ENCODE data around the gene RAP2A.

RAP2A gene

DNA sequence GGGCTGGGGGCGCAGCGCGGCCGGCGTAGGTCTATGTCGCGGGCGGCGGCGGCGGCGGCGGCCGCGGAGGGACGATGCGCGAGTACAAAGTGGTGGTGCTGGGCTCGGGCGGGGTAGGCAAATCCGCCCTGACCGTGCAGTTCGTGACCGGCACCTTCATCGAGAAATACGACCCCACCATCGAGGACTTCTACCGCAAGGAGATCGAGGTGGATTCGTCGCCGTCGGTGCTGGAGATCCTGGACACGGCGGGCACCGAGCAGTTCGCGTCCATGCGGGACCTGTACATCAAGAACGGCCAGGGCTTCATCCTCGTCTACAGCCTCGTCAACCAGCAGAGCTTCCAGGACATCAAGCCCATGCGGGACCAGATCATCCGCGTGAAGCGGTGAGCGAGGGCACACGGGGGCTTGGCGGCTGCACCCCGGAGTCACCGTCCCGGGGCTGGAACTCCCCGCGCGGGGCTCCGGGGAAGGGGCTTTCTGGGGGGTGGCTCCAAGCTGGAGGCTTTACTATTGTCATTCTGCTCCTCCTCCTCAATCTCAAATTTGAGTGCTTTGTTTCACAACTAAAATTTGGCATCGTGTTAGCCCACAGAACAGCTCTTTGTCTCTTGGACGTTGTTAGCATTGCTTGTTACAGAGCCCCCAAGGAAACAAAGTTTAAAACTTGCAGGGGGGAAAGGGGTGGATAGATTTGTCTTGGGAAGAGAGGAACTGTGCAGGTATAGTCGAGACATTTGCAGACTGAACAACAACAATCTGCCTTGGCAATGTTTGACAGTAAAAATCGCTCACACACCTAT lies 630 bp downstream of the RAP2A start:
- Histone ChIP-seq H3K27ac (ENCODE audit: low read depth, low read length) (no peak overlapping the region; the same call in 1 of the 2 replicates), H3K4me3 (ENCODE audit: low read depth, low read length) (peak overlapping the region; percentile 99), H3K9ac (ENCODE audit: low read length) (peak overlapping the region; percentile 91), H3K9me3 (ENCODE audit: control insufficient read depth, insufficient read depth, low read depth, low read length) (no peaks in the 10 kb centered on the region), H3K27me3 (ENCODE audit: control insufficient read depth, insufficient read depth, low read length) (no peaks in the 10 kb centered on the region), H3K4me1 (ENCODE audit: control insufficient read depth, insufficient read depth, low read length) (peaks cover 9% of the 10 kb centered on the region; the same call in 1 of the 2 replicates), H3K36me3 (ENCODE audit: control insufficient read depth, insufficient read depth, low read length) (peaks cover 20% of the 10 kb centered on the region)

DNA sequence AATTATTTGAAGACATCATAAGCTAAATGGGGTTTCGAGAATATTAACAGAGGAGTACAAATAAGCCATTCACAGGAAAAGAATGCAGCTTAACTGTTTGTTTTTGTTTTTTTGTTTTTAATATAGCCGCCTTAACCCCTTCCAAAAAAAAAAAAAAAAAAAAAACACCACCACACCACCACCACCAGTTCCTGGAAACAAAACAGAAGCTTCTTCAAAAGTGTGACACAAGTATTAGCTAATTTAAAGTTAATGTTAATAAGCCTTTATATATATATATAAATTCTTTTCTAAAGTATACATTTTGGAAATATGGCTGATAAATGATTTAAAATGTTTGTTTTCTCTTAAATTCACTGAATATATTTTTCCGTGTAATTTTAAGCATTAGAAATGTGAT lies 1.4 kb downstream of the RAP2A start:
- peaks cover 20% of the 10 kb centered on the region for H3K36me3 ChIP-seq (ENCODE audit: control insufficient read depth, insufficient read depth, low read length)

GRCh38 chr13:97435794-97436193 lies 1.8 kb downstream of the RAP2A start:
- Histone ChIP-seq H3K4me3 (ENCODE audit: low read depth, low read length) (peak overlapping the region; percentile 99), H3K9ac (ENCODE audit: low read length) (peak overlapping the region; percentile 1), H3K36me3 (ENCODE audit: control insufficient read depth, insufficient read depth, low read length) (peaks cover 24% of the 10 kb centered on the region), H3K9me3 (ENCODE audit: control insufficient read depth, insufficient read depth, low read depth, low read length) (no peaks in the 10 kb centered on the region), H3K27ac (ENCODE audit: low read depth, low read length) (no peak overlapping the region), H3K27me3 (ENCODE audit: control insufficient read depth, insufficient read depth, low read length) (no peaks in the 10 kb centered on the region), H3K4me1 (ENCODE audit: control insufficient read depth, insufficient read depth, low read length) (peaks cover 9% of the 10 kb centered on the region; the same call in 1 of the 2 replicates)

More for the DNA sequence above, 1.4 kb downstream of the RAP2A start:
- Histone ChIP-seq H3K9ac (ENCODE audit: low read length) (peak overlapping the region; percentile 91), H3K27ac (ENCODE audit: low read depth, low read length) (no peak overlapping the region), H3K4me1 (ENCODE audit: control insufficient read depth, insufficient read depth, low read length) (peaks cover 9% of the 10 kb centered on the region; the same call in 1 of the 2 replicates), H3K9me3 (ENCODE audit: control insufficient read depth, insufficient read depth, low read depth, low read length) (no peaks in the 10 kb centered on the region), H3K4me3 (ENCODE audit: low read depth, low read length) (peak overlapping the region; percentile 99), H3K27me3 (ENCODE audit: control insufficient read depth, insufficient read depth, low read length) (no peaks in the 10 kb centered on the region)

DNA sequence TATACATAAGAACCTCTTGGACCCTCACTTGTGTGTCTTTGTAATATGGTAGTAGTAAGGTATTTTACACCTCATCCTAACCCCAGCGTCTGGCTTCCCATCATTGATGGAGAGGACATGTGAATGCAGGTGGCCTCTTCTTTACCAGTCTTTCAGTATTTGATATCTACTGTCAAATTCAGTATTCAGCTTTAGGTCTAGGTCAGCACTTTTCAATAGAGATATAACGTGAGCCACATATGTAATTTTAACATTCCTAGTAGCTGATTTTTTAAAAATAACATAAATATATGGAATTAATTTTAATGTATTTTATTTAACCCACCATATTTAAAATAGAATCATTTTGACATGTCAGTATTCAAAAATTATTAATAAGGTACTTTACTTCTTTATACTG lies 2.9 kb downstream of the RAP2A start:
- H3K4me1 ChIP-seq (ENCODE audit: control insufficient read depth, insufficient read depth, low read length): peaks cover 9% of the 10 kb centered on the region; the same call in 1 of the 2 replicates
- no peaks in the 10 kb centered on the region for H3K27me3 ChIP-seq (ENCODE audit: control insufficient read depth, insufficient read depth, low read length)
- H3K9me3 ChIP-seq (ENCODE audit: control insufficient read depth, insufficient read depth, low read depth, low read length): no peaks in the 10 kb centered on the region
- H3K9ac ChIP-seq (ENCODE audit: low read length): no peak overlapping the region
- peaks cover 24% of the 10 kb centered on the region for H3K36me3 ChIP-seq (ENCODE audit: control insufficient read depth, insufficient read depth, low read length)
- H3K27ac ChIP-seq (ENCODE audit: low read depth, low read length): no peak overlapping the region
- peak overlapping the region; percentile 99; the same call in 1 of the 2 replicates for H3K4me3 ChIP-seq (ENCODE audit: low read depth, low read length)

- no peak overlapping the region for H3K27ac ChIP-seq (ENCODE audit: low read depth, low read length)
- H3K9me3 ChIP-seq (ENCODE audit: control insufficient read depth, insufficient read depth, low read depth, low read length): no peaks in the 10 kb centered on the region
- H3K36me3 ChIP-seq (ENCODE audit: control insufficient read depth, insufficient read depth, low read length): peaks cover 26% of the 10 kb centered on the region
- no peaks in the 10 kb centered on the region for H3K27me3 ChIP-seq (ENCODE audit: control insufficient read depth, insufficient read depth, low read length)
- H3K4me1 ChIP-seq (ENCODE audit: control insufficient read depth, insufficient read depth, low read length): peaks cover 9% of the 10 kb centered on the region; the same call in 1 of the 2 replicates
- H3K4me3 ChIP-seq (ENCODE audit: low read depth, low read length): no peak overlapping the region
- H3K9ac ChIP-seq (ENCODE audit: low read length): no peak overlapping the region
Measured at GRCh38 chr13:97437729-97438128, 3.8 kb downstream of the RAP2A start.

DNA sequence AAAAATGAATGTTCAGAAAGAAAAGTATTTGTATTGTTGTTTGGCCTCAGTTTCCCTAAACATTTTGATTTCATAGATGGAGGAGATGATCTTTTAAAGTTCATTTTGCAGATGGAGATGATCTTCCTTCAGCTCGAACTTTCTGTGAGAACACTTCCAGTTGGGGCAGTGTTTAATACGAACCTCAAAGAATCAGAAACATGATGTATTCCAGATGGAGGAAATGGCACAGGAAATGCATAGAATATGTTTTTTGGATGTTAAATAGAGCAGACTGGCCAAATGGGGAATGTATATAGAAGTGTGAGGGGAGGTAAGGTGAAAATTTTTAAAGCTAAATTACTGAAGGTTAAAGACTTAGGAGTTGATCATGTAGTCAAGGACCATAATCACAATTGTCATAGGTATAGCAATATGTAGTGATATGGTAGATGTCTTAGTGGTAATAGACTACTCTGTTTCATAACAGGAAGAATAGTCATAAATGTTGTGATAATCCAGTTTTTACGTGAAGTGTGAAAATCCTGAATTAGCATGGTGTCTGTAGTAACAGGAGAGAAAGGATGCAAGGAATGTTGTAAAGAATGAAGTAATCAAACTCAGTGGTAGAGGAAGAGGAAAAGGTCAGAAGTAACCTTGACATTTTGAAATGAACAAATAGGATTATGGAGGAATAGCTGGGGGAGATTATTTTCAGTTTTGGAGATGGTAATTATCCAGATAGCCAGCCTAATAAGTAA lies 5.1 kb downstream of the RAP2A start:
- H3K4me3 ChIP-seq (ENCODE audit: low read depth, low read length): no peak overlapping the region
- H3K27ac ChIP-seq (ENCODE audit: low read depth, low read length): no peak overlapping the region
- H3K4me1 ChIP-seq (ENCODE audit: control insufficient read depth, insufficient read depth, low read length): peaks cover 9% of the 10 kb centered on the region; the same call in 1 of the 2 replicates
- peaks cover 33% of the 10 kb centered on the region for H3K36me3 ChIP-seq (ENCODE audit: control insufficient read depth, insufficient read depth, low read length)
- no peak overlapping the region for H3K9ac ChIP-seq (ENCODE audit: low read length)
- H3K27me3 ChIP-seq (ENCODE audit: control insufficient read depth, insufficient read depth, low read length): no peaks in the 10 kb centered on the region
- no peaks in the 10 kb centered on the region for H3K9me3 ChIP-seq (ENCODE audit: control insufficient read depth, insufficient read depth, low read depth, low read length)

DNA sequence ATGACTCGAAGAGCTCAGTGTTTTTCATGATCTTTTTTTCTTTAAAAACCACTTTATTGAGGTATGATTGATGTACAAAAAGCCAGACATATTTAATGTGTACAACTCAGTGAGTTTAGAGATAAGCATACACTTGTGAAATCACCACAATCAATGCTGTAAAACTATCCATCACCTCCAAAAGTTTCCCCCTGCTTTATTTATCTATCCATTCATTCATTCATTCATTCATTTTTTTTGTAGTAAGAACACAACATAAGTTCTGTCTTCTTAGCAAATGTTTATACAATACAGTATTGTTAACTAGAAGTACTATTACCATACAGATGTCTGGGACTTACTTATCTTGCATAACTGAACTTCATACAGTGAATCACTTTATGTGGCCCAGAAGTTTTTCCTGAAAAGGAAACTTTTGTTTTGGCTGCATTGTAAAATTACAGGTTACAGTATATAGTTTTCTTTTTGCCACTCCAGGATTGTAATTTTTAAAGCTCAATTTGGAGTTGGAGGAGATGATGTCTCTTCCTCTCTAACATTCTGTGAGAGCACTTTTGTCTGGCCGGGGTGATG lies 6.7 kb downstream of the RAP2A start:
- Histone ChIP-seq H3K36me3 (ENCODE audit: control insufficient read depth, insufficient read depth, low read length) (peaks cover 33% of the 10 kb centered on the region), H3K4me3 (ENCODE audit: low read depth, low read length) (no peak overlapping the region), H3K27me3 (ENCODE audit: control insufficient read depth, insufficient read depth, low read length) (no peaks in the 10 kb centered on the region), H3K9me3 (ENCODE audit: control insufficient read depth, insufficient read depth, low read depth, low read length) (no peaks in the 10 kb centered on the region), H3K4me1 (ENCODE audit: control insufficient read depth, insufficient read depth, low read length) (peaks cover 9% of the 10 kb centered on the region; the same call in 1 of the 2 replicates), H3K9ac (ENCODE audit: low read length) (no peak overlapping the region), H3K27ac (ENCODE audit: low read depth, low read length) (no peak overlapping the region)

DNA sequence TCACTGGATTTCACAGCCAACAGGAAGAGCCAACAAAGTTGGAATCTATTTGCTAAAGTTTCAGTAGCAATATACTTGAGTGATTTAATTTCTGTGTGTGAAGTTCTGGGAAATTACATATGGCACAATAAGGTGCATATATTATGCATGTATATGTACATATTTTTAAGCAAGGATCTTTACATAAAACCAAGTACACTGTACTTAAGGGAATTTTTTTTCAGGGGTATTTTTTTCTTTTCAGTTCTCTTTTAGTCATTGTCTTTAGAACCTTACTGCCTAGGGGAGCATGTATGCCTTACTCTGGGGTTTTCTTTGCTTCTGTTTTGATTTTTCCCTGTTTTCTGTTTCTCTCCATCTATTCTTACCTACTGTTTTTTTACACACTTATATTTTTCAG lies 7.4 kb downstream of the RAP2A start:
- Histone ChIP-seq H3K36me3 (ENCODE audit: control insufficient read depth, insufficient read depth, low read length) (peaks cover 27% of the 10 kb centered on the region), H3K9ac (ENCODE audit: low read length) (no peak overlapping the region), H3K4me1 (ENCODE audit: control insufficient read depth, insufficient read depth, low read length) (peaks cover 7% of the 10 kb centered on the region; the same call in 1 of the 2 replicates), H3K27me3 (ENCODE audit: control insufficient read depth, insufficient read depth, low read length) (no peaks in the 10 kb centered on the region), H3K27ac (ENCODE audit: low read depth, low read length) (no peak overlapping the region), H3K4me3 (ENCODE audit: low read depth, low read length) (no peak overlapping the region), H3K9me3 (ENCODE audit: control insufficient read depth, insufficient read depth, low read depth, low read length) (no peaks in the 10 kb centered on the region)

GRCh38 chr13:97445522-97446187 lies 11.7 kb downstream of the RAP2A start:
- H3K4me1 ChIP-seq (ENCODE audit: control insufficient read depth, insufficient read depth, low read length): peaks cover 7% of the 10 kb centered on the region
- no peaks in the 10 kb centered on the region for H3K27me3 ChIP-seq (ENCODE audit: control insufficient read depth, insufficient read depth, low read length)
- H3K4me3 ChIP-seq (ENCODE audit: low read depth, low read length): no peak overlapping the region
- H3K36me3 ChIP-seq (ENCODE audit: control insufficient read depth, insufficient read depth, low read length): peaks cover 13% of the 10 kb centered on the region; the same call in 1 of the 2 replicates
- H3K9me3 ChIP-seq (ENCODE audit: control insufficient read depth, insufficient read depth, low read depth, low read length): no peaks in the 10 kb centered on the region
- H3K27ac ChIP-seq (ENCODE audit: low read depth, low read length): no peak overlapping the region
- H3K9ac ChIP-seq (ENCODE audit: low read length): no peak overlapping the region

GRCh38 chr13:97446448-97446847 lies 12.5 kb downstream of the RAP2A start:
- Histone ChIP-seq H3K9me3 (ENCODE audit: control insufficient read depth, insufficient read depth, low read depth, low read length) (no peaks in the 10 kb centered on the region), H3K36me3 (ENCODE audit: control insufficient read depth, insufficient read depth, low read length) (peaks cover 15% of the 10 kb centered on the region; the same call in 1 of the 2 replicates), H3K4me3 (ENCODE audit: low read depth, low read length) (no peak overlapping the region), H3K27ac (ENCODE audit: low read depth, low read length) (no peak overlapping the region), H3K4me1 (ENCODE audit: control insufficient read depth, insufficient read depth, low read length) (peaks cover 7% of the 10 kb centered on the region), H3K27me3 (ENCODE audit: control insufficient read depth, insufficient read depth, low read length) (no peaks in the 10 kb centered on the region), H3K9ac (ENCODE audit: low read length) (no peak overlapping the region)

Measured in HUES6 (cell line).